IMR-90 (cell line): Measurements from ENCODE around the gene ANO1. TPM values are rescaled to one million over a fixed set of nuclear protein-coding genes. Genes with fewer than 3 reads are reported as not detected.

Experiments used
- ATAC-seq: fragments of 200-7000 bp; cut with Tn5 transposase; 2 replicates; pipeline ENCODE4 v1.9.1; 2020; ENCODE audit warnings: low read depth, mild to moderate bottlenecking, moderate library complexity
- BruUV-seq: library from RNA; stranded (reverse); fragments of 400-500 nt; replicated peaks from 2 replicates; lab custom pipeline; 2021; lab: Mats Ljungman, UMichigan
- CTCF ChIA-PET: fragments of 300-600 bp; formaldehyde crosslinking; extraction: SDS; loops from one replicate; lab custom pipeline; 2021; ENCODE audit warnings: antibody characterized with exemption; lab: Yijun Ruan, JAX
- POLR2A ChIA-PET: fragments of 300-600 bp; sonication (Branson Sonifier 250); formaldehyde crosslinking; loops from one replicate; lab custom pipeline; 2022; ENCODE audit warnings: antibody characterized with exemption; ENCODE audit not compliant: unreplicated experiment; lab: Charles Lee
- DNase-seq: peaks from one replicate; pipeline ENCODE4 v3.0.0; 2013
- H2AFZ ChIP-seq: replicated peaks from 2 replicates; pipeline ENCODE3; 2013; ENCODE audit warnings: low read length, mild to moderate bottlenecking; ENCODE audit not compliant: poor library complexity
- H2AK5ac ChIP-seq: 2 replicates; pipeline ENCODE4 v1.6.1; 2013; ENCODE audit warnings: low read depth, low read length, inconsistent platforms
- H2AK9ac ChIP-seq: replicated peaks from 2 replicates; pipeline ENCODE3; 2013; ENCODE audit warnings: mild to moderate bottlenecking, low read depth, low read length, moderate library complexity; ENCODE audit not compliant: poor library complexity
- H2BK120ac ChIP-seq: 2 replicates; pipeline ENCODE4 v1.6.1; 2013; ENCODE audit warnings: low read depth, low read length, inconsistent platforms
- H2BK15ac ChIP-seq: 3 replicates; pipeline ENCODE4 v1.6.1; 2013; ENCODE audit warnings: low read depth, low read length, inconsistent platforms
- H2BK20ac ChIP-seq: 2 replicates; pipeline ENCODE4 v1.6.1; 2013; ENCODE audit warnings: low read depth, mild to moderate bottlenecking, inconsistent platforms, low read length, moderate library complexity
- H2BK5ac ChIP-seq: 2 replicates; pipeline ENCODE4 v1.6.1; 2013; ENCODE audit warnings: mild to moderate bottlenecking, low read depth, low read length, inconsistent platforms; ENCODE audit not compliant: poor library complexity, severe bottlenecking
- H3K14ac ChIP-seq: replicated peaks from 2 replicates; pipeline ENCODE4 v1.6.1; 2013; ENCODE audit warnings: low read depth, low read length, inconsistent platforms
- H3K18ac ChIP-seq: 2 replicates; pipeline ENCODE4 v1.6.1; 2013; ENCODE audit warnings: low read depth, low read length, control low read depth
- H3K23ac ChIP-seq: 2 replicates; pipeline ENCODE4 v1.6.1; 2013; ENCODE audit warnings: low read depth, low read length, inconsistent platforms
- H3K27ac ChIP-seq: 2 replicates; pipeline ENCODE4 v1.5.1; 2013; ENCODE audit warnings: mild to moderate bottlenecking, control low read depth, low read length; ENCODE audit not compliant: insufficient read depth
- H3K27me3 ChIP-seq: 2 replicates; pipeline ENCODE4 v1.6.1; 2013; ENCODE audit warnings: low read length; ENCODE audit not compliant: control insufficient read depth, insufficient read depth
- H3K36me3 ChIP-seq: 2 replicates; pipeline ENCODE4 v1.6.1; 2013; ENCODE audit warnings: low read length, mixed read lengths; ENCODE audit not compliant: control insufficient read depth, insufficient read depth
- H3K4ac ChIP-seq: 2 replicates; pipeline ENCODE4 v1.6.1; 2013; ENCODE audit warnings: low read depth, low read length, inconsistent platforms
- H3K4me1 ChIP-seq: 2 replicates; pipeline ENCODE4 v1.6.1; 2013; ENCODE audit warnings: low read length, mixed read lengths; ENCODE audit not compliant: control insufficient read depth, insufficient read depth
- H3K4me2 ChIP-seq: 2 replicates; pipeline ENCODE4 v1.6.1; 2013; ENCODE audit warnings: low read depth, mild to moderate bottlenecking, control low read depth, low read length, moderate library complexity
- H3K4me3 ChIP-seq: 2 replicates; pipeline ENCODE4 v1.5.1; 2013; ENCODE audit warnings: low read depth, mild to moderate bottlenecking, control low read depth, low read length, moderate library complexity; ENCODE audit not compliant: insufficient read depth
- H3K56ac ChIP-seq: 2 replicates; pipeline ENCODE4 v1.6.1; 2013; ENCODE audit warnings: low read length, inconsistent platforms; ENCODE audit not compliant: insufficient read depth; ENCODE audit errors: extremely low read depth
- H3K79me1 ChIP-seq, 2 experiments: 2 replicates each; pipeline ENCODE4 v1.6.1; 2013; ENCODE audit warnings: low read length in 2 of 2, inconsistent platforms in 1 of 2, low read depth in 1 of 2
- H3K9ac ChIP-seq: 2 replicates; pipeline ENCODE4 v1.6.1; 2013; ENCODE audit warnings: low read depth, low read length, control low read depth
- H3K9me1 ChIP-seq: 2 replicates; pipeline ENCODE4 v1.6.1; 2013; ENCODE audit warnings: low read length, inconsistent platforms; ENCODE audit not compliant: insufficient read depth
- H3K9me3 ChIP-seq: 2 replicates; pipeline ENCODE4 v1.6.1; 2013; ENCODE audit warnings: low read length; ENCODE audit not compliant: control insufficient read depth, insufficient read depth
- H4K20me1 ChIP-seq: 2 replicates; pipeline ENCODE4 v1.6.1; 2013; ENCODE audit warnings: low read length, inconsistent platforms; ENCODE audit not compliant: insufficient read depth
- H4K5ac ChIP-seq: 2 replicates; pipeline ENCODE4 v1.6.1; 2013; ENCODE audit warnings: mild to moderate bottlenecking, low read depth, low read length, control low read depth
- H4K8ac ChIP-seq, 2 experiments: 2 replicates each; pipeline ENCODE4 v1.6.1; 2013; ENCODE audit warnings: low read depth in 2 of 2, low read length in 2 of 2, control low read depth in 1 of 2, inconsistent platforms in 1 of 2
- H4K91ac ChIP-seq: 2 replicates; pipeline ENCODE4 v1.6.1; 2013; ENCODE audit warnings: low read depth, low read length, inconsistent platforms; ENCODE audit not compliant: insufficient read depth
- BHLHE40 ChIP-seq: fragments of 150-350 bp; IDR thresholded peaks from 2 replicates; pipeline ENCODE4 v1.6.1; 2016; ENCODE audit warnings: mild to moderate bottlenecking, low read depth, low read length
- CEBPB ChIP-seq: IDR thresholded peaks from 2 replicates; pipeline ENCODE4 v1.6.1; 2012; ENCODE audit warnings: low read depth, low read length, improper control_type of control experiment
- CHD1 ChIP-seq: IDR thresholded peaks from 2 replicates; pipeline ENCODE4 v1.6.1; 2012; ENCODE audit warnings: low read depth, low read length, improper control_type of control experiment
- CTCF ChIP-seq: conservative IDR thresholded peaks from 2 replicates; pipeline ENCODE4 v1.5.1; 2012; ENCODE audit warnings: mild to moderate bottlenecking, low read depth, low read length, improper control_type of control experiment
- ELK1 ChIP-seq: fragments of 150-350 bp; IDR thresholded peaks from 2 replicates; pipeline ENCODE4 v1.6.1; 2016; ENCODE audit warnings: low read depth, mild to moderate bottlenecking, low read length, moderate library complexity, borderline replicate concordance
- FOS ChIP-seq: fragments of 150-350 bp; IDR thresholded peaks from 2 replicates; pipeline ENCODE4 v1.6.1; 2016; ENCODE audit warnings: low read depth, low read length
- MAFK ChIP-seq: IDR thresholded peaks from 2 replicates; pipeline ENCODE4 v1.6.1; 2012; ENCODE audit warnings: low read depth, low read length, improper control_type of control experiment
- MAZ ChIP-seq: IDR thresholded peaks from 2 replicates; pipeline ENCODE4 v1.6.1; 2012; ENCODE audit warnings: low read depth, mild to moderate bottlenecking, low read length, improper control_type of control experiment, moderate library complexity, borderline replicate concordance
- MXI1 ChIP-seq: IDR thresholded peaks from 2 replicates; pipeline ENCODE4 v1.6.1; 2012; ENCODE audit warnings: low read depth, mild to moderate bottlenecking, low read length, moderate library complexity, borderline replicate concordance
- NFE2L2 ChIP-seq: fragments of 150-350 bp; IDR thresholded peaks from 2 replicates; pipeline ENCODE4 v1.6.1; 2016; ENCODE audit warnings: low read depth, mild to moderate bottlenecking, low read length
- POLR2A ChIP-seq: IDR thresholded peaks from 2 replicates; pipeline ENCODE4 v1.6.1; 2012; ENCODE audit warnings: mild to moderate bottlenecking, low read depth, low read length
- RAD21 ChIP-seq: IDR thresholded peaks from 2 replicates; pipeline ENCODE4 v1.6.1; 2012; ENCODE audit warnings: low read length, improper control_type of control experiment
- RCOR1 ChIP-seq: IDR thresholded peaks from 2 replicates; pipeline ENCODE4 v1.6.1; 2012; ENCODE audit warnings: mild to moderate bottlenecking, low read length, improper control_type of control experiment; ENCODE audit not compliant: insufficient replicate concordance
- RFX5 ChIP-seq: IDR thresholded peaks from 2 replicates; pipeline ENCODE4 v1.8.0; 2012; ENCODE audit warnings: low read depth, mild to moderate bottlenecking, low read length, moderate library complexity
- SMC3 ChIP-seq: fragments of 150-350 bp; IDR thresholded peaks from 2 replicates; pipeline ENCODE4 v1.6.1; 2016; ENCODE audit warnings: low read depth, mild to moderate bottlenecking, antibody characterized with exemption, low read length, moderate library complexity
- USF2 ChIP-seq: fragments of 150-350 bp; IDR thresholded peaks from 2 replicates; pipeline ENCODE4 v1.6.1; 2017; ENCODE audit warnings: mild to moderate bottlenecking, antibody characterized with exemption, low read length, low read depth
- WGBS, 2 experiments: methylation state at CpG; one replicate each; pipeline versions ENCODE4 v1.1.5 to v1.1.7; 2013; ENCODE audit warnings: missing lambda C conversion rate in 2 of 2; ENCODE audit not compliant: insufficient read length in 1 of 2; ENCODE audit errors: extremely low coverage in 2 of 2; 5-methylcytosine and 5-hydroxymethylcytosine counted together
- dilution Hi-C: fragments of 300-500 bp; cut with HindIII; formaldehyde crosslinking; loops from one replicate; pipeline ENCODE4 v1.14.3; 2018; ENCODE audit warnings: low sequenced_read_pairs; ENCODE audit not compliant: unreplicated experiment
- in situ Hi-C: fragments of 300-500 bp; cut with MboI; formaldehyde crosslinking; loops from 3 replicates; pipeline ENCODE4 v1.14.3; 2019; ENCODE audit warnings: low sequenced_read_pairs, inconsistent platforms, mixed read lengths
- intact Hi-C: fragments of 100-400 bp; cut with micrococcal nuclease; formaldehyde crosslinking; loops from 2 replicates; pipeline ENCODE4 v1.10.0; 2022
- polyA plus RNA-seq, 3 experiments: library from polyadenylated mRNA; depleted of rRNA; stranded (reverse); fragments of >200 nt; gene quantifications; 2 replicates each; pipeline ENCODE4 v1.2.3, GENCODE V29; 2012; ENCODE audit warnings: low replicate concordance in 1 of 3
- total RNA-seq: library from RNA; depleted of rRNA; stranded (reverse); fragments of >200 nt; gene quantifications from 2 replicates; pipeline ENCODE4 v1.2.3, GENCODE V29; 2012

The ANO1 gene
- total and polyA plus RNA-seq, 2 of the 4 experiments (the other 2 are of a cell fraction) = 4.1 to 10.7 TPM

- BruUV-seq = no TSS peak
- ChIA-PET POLR2A (no interaction called here), CTCF (interaction anchor here (0.5 to 1.7 kb wide), 2 partner anchors 9 to 11 kb away, joined by 3 to 6 read pairs; no protein-coding TSS in a partner anchor)
- H2AK5ac ChIP-seq = no peak overlapping the region
- H3K23ac ChIP-seq = no peak overlapping the region
- H3K18ac ChIP-seq = no peak overlapping the region
- no peak overlapping the region for H4K5ac ChIP-seq
- no peaks in the 10 kb centered on the region for H3K27me3 ChIP-seq
- no peak overlapping the region for H3K27ac ChIP-seq
- H3K79me1 ChIP-seq = peaks cover 2 to 48% of the 10 kb centered on the region in 2 experiments; a peak in 2 of 4 replicates
- no peak for TF ChIP-seq CEBPB
- no peak for TF ChIP-seq MAFK
- no peak for TF ChIP-seq BHLHE40
- TF ChIP-seq FOS = no peak
- TF ChIP-seq USF2 = no peak
- no peak for TF ChIP-seq RCOR1
- TF ChIP-seq CHD1 = no peak
- no peak for TF ChIP-seq NFE2L2
- TF ChIP-seq MAZ = no peak
- TF ChIP-seq SMC3 = peak; percentile 38
- TF ChIP-seq CTCF = peak; percentile 30
- TF ChIP-seq POLR2A = no peak
- TF ChIP-seq MXI1 = no peak
- no peak for TF ChIP-seq ELK1
- no peak for TF ChIP-seq RFX5
- TF ChIP-seq RAD21 = peak; percentile 23; the same call in 1 of the 2 replicates
- WGBS, 2 experiments = 50% methylated on average over 1 of the region's 4 CpGs; no CpG with 5 or more reads in 1 of the 2 experiments
- H2BK15ac ChIP-seq = no peak overlapping the region
- no peak for ATAC-seq
- DNase-seq = no peak
- H3K4ac ChIP-seq = no peak overlapping the region
- no peak overlapping the region for H3K4me3 ChIP-seq
- no peak overlapping the region for H3K4me2 ChIP-seq
- H3K9ac ChIP-seq = no peak overlapping the region
- in situ Hi-C loops (no loop called here), intact Hi-C loops (no loop called here), dilution Hi-C loops (no loop called here)
- no peak overlapping the region for H2BK20ac ChIP-seq
- no peak overlapping the region for H4K91ac ChIP-seq
- 0 out of 2 replicates have a peak, but pooled peaks cover 1% of the 10 kb centered on the region for H3K36me3 ChIP-seq
- H2AFZ ChIP-seq = no peak overlapping the region
- H3K14ac ChIP-seq = no peak overlapping the region
- H2BK5ac ChIP-seq = no peak overlapping the region
- no peak overlapping the region for H4K8ac ChIP-seq
- H3K4me1 ChIP-seq = peaks cover 7% of the 10 kb centered on the region; the same call in 1 of the 2 replicates
- H3K56ac ChIP-seq = no peak overlapping the region
- peaks cover 11% of the 10 kb centered on the region; the same call in 1 of the 2 replicates for H3K9me1 ChIP-seq
- no peak overlapping the region for H2AK9ac ChIP-seq
- 0 out of 2 replicates have a peak, but pooled peaks cover 4% of the 10 kb centered on the region for H4K20me1 ChIP-seq
- H2BK120ac ChIP-seq = no peak overlapping the region
- H3K9me3 ChIP-seq = no peaks in the 10 kb centered on the region
Measured at GRCh38 chr11:70082829-70083228, 4.7 kb downstream of the ANO1 start.
